ENCODE results near the gene APLNR.

GRCh38 chr11:57262157-57262556, 25.1 kb upstream of the APLNR start:
- TF ChIP-seq SIN3A (IDR thresholded peaks at IDR 0.05; ENCODE audit: borderline replicate concordance, insufficient read depth, low read length), result no peak
- TF ChIP-seq POLR2AphosphoS5 (IDR thresholded peaks at IDR 0.05; ENCODE audit: low read depth, low read length), result no peak
